NOMO-1 treated with DMSO at 0.1 percent for 48 hours (cell line): Measurements from ENCODE around the gene SH3RF2.
"Not testable (repeated sequence)": the region's sequence is repeated elsewhere in the genome, so short reads cannot be mapped to it uniquely, and the experiment has no call there.

Experiments used
- DNase-seq: peaks from one replicate; lab custom pipeline; 2025; ENCODE audit not compliant: unreplicated experiment; lab: John Stamatoyannopoulos, UW

SH3RF2 gene

GRCh38 chr5:146070746-146071145 is 134.4 kb downstream of the SH3RF2 start:
- DNase-seq = no peak

GRCh38 chr5:146071171-146071570 is 134.8 kb downstream of the SH3RF2 start:
- DNase-seq = no peak

GRCh38 chr5:146072595-146072994 is 136.2 kb downstream of the SH3RF2 start:
- no peak for DNase-seq

GRCh38 chr5:146073239-146073900 is 137.0 kb downstream of the SH3RF2 start:
- no peak for DNase-seq

- peak; percentile 83 for DNase-seq
Observed at GRCh38 chr5:146076028-146076427, 139.7 kb downstream of the SH3RF2 start.

GRCh38 chr5:146076455-146076854 is 140.1 kb downstream of the SH3RF2 start:
- DNase-seq = peak; percentile 32

GRCh38 chr5:146078566-146078965 is 142.2 kb downstream of the SH3RF2 start:
- DNase-seq = no peak

- peak; percentile 70 for DNase-seq
Observed at GRCh38 chr5:146079695-146080373, 143.5 kb downstream of the SH3RF2 start.

GRCh38 chr5:146081556-146081955 is 145.2 kb downstream of the SH3RF2 start:
- DNase-seq = no peak

- DNase-seq = no peak
Observed at GRCh38 chr5:146082798-146083197, 146.4 kb downstream of the SH3RF2 start.

GRCh38 chr5:146084376-146084775 is 148.0 kb downstream of the SH3RF2 start:
- no peak for DNase-seq

GRCh38 chr5:146088098-146088497 is 151.7 kb downstream of the SH3RF2 start:
- no peak for DNase-seq

- DNase-seq = no peak
Observed at GRCh38 chr5:146089287-146089686, 152.9 kb downstream of the SH3RF2 start.

- DNase-seq = no peak
Observed at GRCh38 chr5:146091881-146092280, 155.5 kb downstream of the SH3RF2 start.

GRCh38 chr5:146098047-146098446 is 161.7 kb downstream of the SH3RF2 start:
- DNase-seq = no peak

GRCh38 chr5:146101646-146102045 is 165.3 kb downstream of the SH3RF2 start:
- no peak for DNase-seq

- DNase-seq = peak; percentile 12
Observed at GRCh38 chr5:146103594-146103993, 167.2 kb downstream of the SH3RF2 start.

GRCh38 chr5:146105477-146105876 is 169.1 kb downstream of the SH3RF2 start, which contains the start of gene PLAC8L1:
PLAC8L1 (minus strand) TSS chr5:146105577; CDS start chr5:146104311, 1,266 bp downstream.
- DNase-seq = no peak

- DNase-seq = no peak
Observed at GRCh38 chr5:146107901-146108300, 171.5 kb downstream of the SH3RF2 start.

GRCh38 chr5:146108870-146109269 is 172.5 kb downstream of the SH3RF2 start:
- DNase-seq = not testable (repeated sequence)

GRCh38 chr5:146109379-146109778 is 173.0 kb downstream of the SH3RF2 start:
- DNase-seq = no peak

GRCh38 chr5:146111409-146111808 is 175.0 kb downstream of the SH3RF2 start:
- no peak for DNase-seq

- DNase-seq = no peak
Observed at GRCh38 chr5:146112476-146112875, 176.1 kb downstream of the SH3RF2 start.
